ENCODE results near the gene ARRDC3. TPM values are rescaled to one million over a fixed set of nuclear protein-coding genes. Genes with fewer than 3 reads are reported as not detected.
A peak's percentile ranks its signal among the peaks of the same experiment; 100 is the strongest.
"Not testable (repeated sequence)": the region's sequence is repeated elsewhere in the genome, so short reads cannot be mapped to it uniquely, and the experiment has no call there.

ARRDC3 gene
- total RNA-seq, 1 donor: 270 TPM

- Histone ChIP-seq H3K4me3 (ENCODE audit: low read length) (no peak overlapping the region), H3K27me3 (ENCODE audit: insufficient read depth, low read length) (no peaks in the 10 kb centered on the region), H3K9me3 (ENCODE audit: low read depth, low read length) (no peaks in the 10 kb centered on the region), H3K4me1 (ENCODE audit: insufficient read depth, low read length) (no peaks in the 10 kb centered on the region)
Measured at GRCh38 chr5:91401175-91401574, 18.1 kb upstream of the ARRDC3 start.

GRCh38 chr5:91397791-91398190 is 14.7 kb upstream of the ARRDC3 start:
- no peak overlapping the region for H3K4me3 ChIP-seq (ENCODE audit: low read length)
- H3K9me3 ChIP-seq (ENCODE audit: low read depth, low read length): no peaks in the 10 kb centered on the region
- H3K27me3 ChIP-seq (ENCODE audit: insufficient read depth, low read length): no peaks in the 10 kb centered on the region
- H3K4me1 ChIP-seq (ENCODE audit: insufficient read depth, low read length): no peaks in the 10 kb centered on the region

GRCh38 chr5:91390268-91390667 is 7.2 kb upstream of the ARRDC3 start:
- Histone ChIP-seq H3K4me3 (ENCODE audit: low read length) (no peak overlapping the region), H3K4me1 (ENCODE audit: insufficient read depth, low read length) (peaks cover 4% of the 10 kb centered on the region), H3K27me3 (ENCODE audit: insufficient read depth, low read length) (no peaks in the 10 kb centered on the region), H3K9me3 (ENCODE audit: low read depth, low read length) (no peaks in the 10 kb centered on the region)

- not testable (repeated sequence) for H3K9me3 ChIP-seq (ENCODE audit: low read depth, low read length); H3K4me1 ChIP-seq (ENCODE audit: insufficient read depth, low read length); H3K27me3 ChIP-seq (ENCODE audit: insufficient read depth, low read length); H3K4me3 ChIP-seq (ENCODE audit: low read length)
Measured at GRCh38 chr5:91389555-91389954, 6.4 kb upstream of the ARRDC3 start.

DNA sequence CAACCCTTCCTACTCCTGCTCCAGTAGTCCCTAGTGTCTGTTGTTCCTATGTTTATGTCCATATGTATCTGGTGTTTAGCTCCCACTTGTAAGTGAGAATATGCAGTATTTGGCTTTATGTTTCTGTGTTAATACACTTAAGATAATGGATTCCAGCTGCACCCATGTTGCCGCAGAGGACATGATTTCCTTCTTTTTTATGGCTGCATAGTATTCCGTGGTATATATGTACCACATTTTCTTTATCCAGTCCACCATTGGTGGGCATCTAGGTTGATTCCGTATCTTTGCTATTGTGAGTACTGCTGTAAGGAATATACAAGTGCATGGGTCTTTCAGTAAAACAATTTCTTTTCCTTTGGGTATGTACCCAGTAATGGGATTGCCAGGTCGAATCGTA is 5.2 kb upstream of the ARRDC3 start:
- Histone ChIP-seq H3K4me3 (ENCODE audit: low read length) (no peak overlapping the region), H3K27me3 (ENCODE audit: insufficient read depth, low read length) (no peaks in the 10 kb centered on the region), H3K9me3 (ENCODE audit: low read depth, low read length) (no peaks in the 10 kb centered on the region), H3K4me1 (ENCODE audit: insufficient read depth, low read length) (peaks cover 17% of the 10 kb centered on the region)

DNA sequence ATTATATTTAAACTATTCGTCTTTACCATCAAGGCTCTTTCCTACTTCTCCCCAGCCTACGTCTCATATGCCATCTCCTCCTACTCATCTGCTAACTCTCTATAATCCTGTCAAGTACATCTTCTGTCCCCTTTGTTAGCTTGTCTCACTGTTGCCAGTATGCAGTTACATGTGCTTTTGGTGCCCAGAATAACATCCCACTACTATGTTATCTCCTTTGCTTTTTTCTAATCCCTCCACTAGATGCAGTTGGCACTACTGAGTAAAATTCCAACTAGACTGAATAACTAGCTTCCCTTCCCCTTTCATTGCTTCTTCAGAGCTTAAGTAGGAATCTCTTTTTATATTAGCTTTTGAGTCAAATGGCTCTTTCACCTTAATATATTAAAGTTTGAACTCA is 3.0 kb upstream of the ARRDC3 start:
- H3K4me1 ChIP-seq (ENCODE audit: insufficient read depth, low read length): peaks cover 17% of the 10 kb centered on the region
- H3K27me3 ChIP-seq (ENCODE audit: insufficient read depth, low read length): no peaks in the 10 kb centered on the region
- H3K4me3 ChIP-seq (ENCODE audit: low read length): no peak overlapping the region
- H3K9me3 ChIP-seq (ENCODE audit: low read depth, low read length): no peaks in the 10 kb centered on the region

DNA sequence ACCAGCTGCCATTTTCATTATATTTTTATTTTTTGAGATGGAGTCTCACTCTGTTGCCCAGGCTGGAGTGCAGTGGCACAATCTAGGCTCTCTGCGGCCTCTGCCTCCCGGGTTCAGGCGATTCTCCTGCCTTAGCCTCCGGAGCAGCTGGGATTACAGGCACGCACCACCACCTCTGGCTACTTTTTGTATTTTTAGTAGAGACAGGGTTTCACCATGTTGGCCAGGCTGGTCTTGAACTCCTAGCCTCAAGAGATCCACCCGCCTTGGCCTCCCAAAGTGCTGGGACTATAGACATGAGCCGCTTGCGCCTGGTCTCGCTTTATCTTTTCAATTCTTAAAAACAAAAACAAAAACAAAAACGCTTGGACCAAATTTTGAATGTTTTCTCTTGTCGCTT is 2.5 kb upstream of the ARRDC3 start:
- not testable (repeated sequence) for H3K9me3 ChIP-seq (ENCODE audit: low read depth, low read length); H3K4me3 ChIP-seq (ENCODE audit: low read length); H3K27me3 ChIP-seq (ENCODE audit: insufficient read depth, low read length)
- H3K4me1 ChIP-seq (ENCODE audit: insufficient read depth, low read length): peaks cover 17% of the 10 kb centered on the region

- no peak overlapping the region for H3K4me3 ChIP-seq (ENCODE audit: low read length)
- H3K4me1 ChIP-seq (ENCODE audit: insufficient read depth, low read length): peaks cover 13% of the 10 kb centered on the region
- H3K9me3 ChIP-seq (ENCODE audit: low read depth, low read length): no peaks in the 10 kb centered on the region
- no peaks in the 10 kb centered on the region for H3K27me3 ChIP-seq (ENCODE audit: insufficient read depth, low read length)
Measured at GRCh38 chr5:91384671-91385430, 1.7 kb upstream of the ARRDC3 start.

DNA sequence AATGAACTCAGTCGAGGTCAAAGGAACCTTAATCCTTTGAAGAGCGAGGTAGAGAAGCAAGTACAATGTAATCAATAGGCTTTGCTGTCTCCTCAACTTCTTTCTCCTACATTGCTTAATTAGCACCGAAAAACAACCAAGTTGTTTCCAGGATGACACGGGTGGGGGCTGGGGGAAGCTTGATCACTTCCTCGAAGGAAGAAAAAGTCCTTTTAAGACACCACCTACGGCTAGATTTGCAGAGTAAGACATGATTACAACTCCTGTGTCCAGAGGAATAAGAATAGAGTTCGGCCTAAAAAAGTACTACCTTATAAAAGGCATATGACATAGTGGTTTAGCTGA is 811 bp upstream of the ARRDC3 start:
- Histone ChIP-seq H3K9me3 (ENCODE audit: low read depth, low read length) (no peaks in the 10 kb centered on the region), H3K4me3 (ENCODE audit: low read length) (peak overlapping the region; percentile 96), H3K4me1 (ENCODE audit: insufficient read depth, low read length) (peaks cover 14% of the 10 kb centered on the region), H3K27me3 (ENCODE audit: insufficient read depth, low read length) (no peaks in the 10 kb centered on the region)

DNA sequence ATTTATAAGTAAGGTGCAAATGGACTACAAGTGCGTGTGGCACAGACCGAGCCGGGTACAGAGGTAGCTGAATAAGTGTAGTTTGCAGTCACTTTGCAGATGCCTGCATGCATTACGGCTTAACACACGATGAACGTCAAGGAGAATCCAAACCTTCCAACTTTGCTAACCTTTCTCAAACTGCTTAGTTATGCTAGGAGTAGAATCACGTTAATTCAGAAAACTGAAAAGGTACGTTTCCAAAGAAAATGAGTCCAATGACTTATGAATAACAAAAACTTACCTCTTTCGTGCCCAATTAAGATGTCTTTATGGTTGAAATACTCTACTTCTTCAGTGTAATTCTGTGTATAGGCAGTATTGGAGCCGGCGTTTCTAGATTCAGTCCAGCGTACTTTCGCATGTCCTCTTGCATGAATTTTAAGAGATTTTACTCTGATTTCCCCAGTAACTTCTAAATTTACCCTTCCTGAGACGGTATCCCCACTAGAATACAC is 539 bp downstream of the ARRDC3 start:
- Histone ChIP-seq H3K4me1 (ENCODE audit: insufficient read depth, low read length) (peaks cover 18% of the 10 kb centered on the region), H3K9me3 (ENCODE audit: low read depth, low read length) (no peaks in the 10 kb centered on the region), H3K4me3 (ENCODE audit: low read length) (peak overlapping the region; percentile 96), H3K27me3 (ENCODE audit: insufficient read depth, low read length) (no peaks in the 10 kb centered on the region)

DNA sequence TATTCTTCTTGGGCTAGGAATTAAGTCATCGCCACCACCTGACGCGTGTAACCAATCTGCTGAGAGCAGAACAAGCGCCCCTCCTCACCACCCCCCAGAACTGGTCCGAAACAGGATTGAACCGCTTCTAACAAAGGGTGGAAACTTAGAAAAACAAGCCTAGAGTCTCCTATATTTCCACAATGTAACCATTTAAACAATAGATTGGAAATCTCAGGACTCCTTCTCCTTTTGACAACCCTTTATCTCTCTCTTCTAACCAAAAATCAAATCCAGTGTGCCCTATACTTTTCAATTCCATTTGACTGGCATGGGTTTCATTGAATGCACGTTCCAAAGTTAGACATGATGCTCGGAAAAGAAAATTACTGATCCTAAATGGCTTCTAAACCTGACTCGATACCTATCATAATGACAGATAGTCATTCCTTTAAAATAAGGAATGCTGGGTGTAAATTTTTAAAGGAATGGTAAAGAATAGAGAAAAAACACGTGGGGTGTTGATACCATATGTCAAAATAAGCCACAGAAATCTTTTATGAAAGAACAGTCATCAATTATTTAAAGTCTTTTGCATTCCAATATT is 1.2 kb downstream of the ARRDC3 start:
- Histone ChIP-seq H3K4me1 (ENCODE audit: insufficient read depth, low read length) (peaks cover 18% of the 10 kb centered on the region), H3K4me3 (ENCODE audit: low read length) (peak overlapping the region; percentile 96), H3K27me3 (ENCODE audit: insufficient read depth, low read length) (no peaks in the 10 kb centered on the region), H3K9me3 (ENCODE audit: low read depth, low read length) (no peaks in the 10 kb centered on the region)

- Histone ChIP-seq H3K4me1 (ENCODE audit: insufficient read depth, low read length) (peaks cover 18% of the 10 kb centered on the region), H3K4me3 (ENCODE audit: low read length) (peak overlapping the region; percentile 96), H3K27me3 (ENCODE audit: insufficient read depth, low read length) (no peaks in the 10 kb centered on the region), H3K9me3 (ENCODE audit: low read depth, low read length) (no peaks in the 10 kb centered on the region)
Measured at GRCh38 chr5:91381239-91381773, 1.8 kb downstream of the ARRDC3 start.

DNA sequence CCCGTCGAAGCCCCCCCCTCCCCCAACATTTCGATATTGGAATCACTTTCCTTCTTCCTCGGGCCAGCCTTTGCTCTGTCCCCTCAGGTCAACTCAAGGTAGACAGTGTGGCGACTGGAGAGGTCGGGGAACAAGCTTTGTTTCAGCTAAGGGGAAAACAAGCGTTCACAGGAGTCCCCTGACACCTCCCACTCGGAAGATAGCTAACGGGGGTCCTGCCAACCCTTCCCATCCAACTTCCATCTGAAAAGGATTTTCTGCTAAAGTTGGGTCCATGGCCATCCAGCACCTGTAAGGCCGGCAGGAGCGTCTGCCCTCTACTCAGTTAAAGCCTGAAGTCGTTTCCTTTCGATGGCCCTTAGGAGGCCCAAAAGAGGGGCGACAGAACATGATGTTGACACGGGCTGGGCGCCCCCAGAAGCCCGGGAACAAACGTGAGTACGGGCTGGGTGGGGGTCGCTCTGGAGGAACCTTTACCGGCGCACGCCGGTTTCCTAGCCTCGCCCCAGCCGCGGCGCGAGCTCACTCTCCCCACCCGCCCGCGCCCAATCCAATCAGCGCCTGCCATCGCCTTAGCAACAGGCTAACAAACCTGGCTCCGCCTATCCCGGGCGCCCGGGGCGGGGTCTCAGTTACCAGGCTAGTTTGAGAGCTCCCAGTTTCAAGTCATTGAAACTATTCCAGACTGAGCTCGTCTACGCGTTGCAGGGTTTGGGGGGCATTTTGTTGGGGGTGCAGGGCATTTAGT is 2.5 kb downstream of the ARRDC3 start:
- Histone ChIP-seq H3K9me3 (ENCODE audit: low read depth, low read length) (no peaks in the 10 kb centered on the region), H3K4me1 (ENCODE audit: insufficient read depth, low read length) (peaks cover 18% of the 10 kb centered on the region), H3K27me3 (ENCODE audit: insufficient read depth, low read length) (no peaks in the 10 kb centered on the region), H3K4me3 (ENCODE audit: low read length) (peak overlapping the region; percentile 96)

GRCh38 chr5:91379914-91380490 is 3.1 kb downstream of the ARRDC3 start:
- no peaks in the 10 kb centered on the region for H3K27me3 ChIP-seq (ENCODE audit: insufficient read depth, low read length)
- H3K4me3 ChIP-seq (ENCODE audit: low read length): peak overlapping the region; percentile 96
- peaks cover 18% of the 10 kb centered on the region for H3K4me1 ChIP-seq (ENCODE audit: insufficient read depth, low read length)
- no peaks in the 10 kb centered on the region for H3K9me3 ChIP-seq (ENCODE audit: low read depth, low read length)
